A673 (cell line): ENCODE results near the gene PLIN4.

Source experiments
- CTCF ChIP-seq: fragments of 300-800, 200-600 bp; sonication (generic); conservative IDR thresholded peaks from 2 replicates; pipeline ENCODE4 v1.5.1; 2017; ENCODE audit warnings: low read depth, mild to moderate bottlenecking, antibody characterized with exemption, low read length, moderate library complexity, mixed read lengths
- EZH2 ChIP-seq: fragments of 200-600 bp; sonication (generic); IDR thresholded peaks from 2 replicates; pipeline ENCODE4 v1.6.1; 2017; ENCODE audit warnings: borderline replicate concordance, low read depth, mild to moderate bottlenecking, mixed read lengths, antibody characterized with exemption, low read length; ENCODE audit not compliant: poor library complexity, severe bottlenecking

GRCh38 chr19:4521170-4521887 is 3.0 kb upstream of the PLIN4 start:
- TF ChIP-seq CTCF (no peak), EZH2 (no peak)
